ENCODE results near the gene ATG12.

GRCh38 chr5:115811406-115811805, 30.0 kb downstream of the ATG12 start:
- TF ChIP-seq CTCF (IDR thresholded peaks at IDR 0.05): no peak
- TF ChIP-seq TCF7L2 (IDR thresholded peaks at IDR 0.05; ENCODE audit: low read depth, low read length): no peak
- no peak for TF ChIP-seq REST (IDR thresholded peaks at IDR 0.05; ENCODE audit: insufficient read depth in 1 of 2, low read depth in 2 of 2, low read length in 1 of 2)

Data from Panc1 (cell line).